Measurements from ENCODE around the gene CNTNAP2. TPM values are rescaled to one million over a fixed set of nuclear protein-coding genes. Genes with fewer than 3 reads are reported as not detected.

Gene CNTNAP2
- total and polyA plus RNA-seq, 8 donors: 0.94 to 42.5 (median 38.6) TPM

DNA sequence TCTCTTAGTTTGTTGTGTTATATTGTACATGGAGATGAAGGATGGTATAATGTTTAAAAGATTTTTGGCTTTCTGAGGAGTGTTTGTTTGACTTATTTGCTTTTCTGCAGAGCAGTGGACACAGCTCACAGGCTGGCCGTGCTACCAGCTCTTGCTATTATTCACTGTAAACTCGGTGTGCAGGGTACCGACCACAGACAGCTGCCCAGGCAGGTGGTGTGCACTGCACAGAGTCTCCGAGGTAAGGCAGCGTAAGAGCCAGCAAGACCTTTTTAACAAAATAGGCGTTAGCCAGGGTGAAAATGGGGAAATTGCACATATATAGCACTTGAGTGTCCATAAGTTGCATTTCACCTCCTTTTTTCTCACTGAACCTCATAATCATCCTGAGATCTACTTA, 438.0 kb downstream of the CNTNAP2 start:
- TF ChIP-seq, protein P1, sequence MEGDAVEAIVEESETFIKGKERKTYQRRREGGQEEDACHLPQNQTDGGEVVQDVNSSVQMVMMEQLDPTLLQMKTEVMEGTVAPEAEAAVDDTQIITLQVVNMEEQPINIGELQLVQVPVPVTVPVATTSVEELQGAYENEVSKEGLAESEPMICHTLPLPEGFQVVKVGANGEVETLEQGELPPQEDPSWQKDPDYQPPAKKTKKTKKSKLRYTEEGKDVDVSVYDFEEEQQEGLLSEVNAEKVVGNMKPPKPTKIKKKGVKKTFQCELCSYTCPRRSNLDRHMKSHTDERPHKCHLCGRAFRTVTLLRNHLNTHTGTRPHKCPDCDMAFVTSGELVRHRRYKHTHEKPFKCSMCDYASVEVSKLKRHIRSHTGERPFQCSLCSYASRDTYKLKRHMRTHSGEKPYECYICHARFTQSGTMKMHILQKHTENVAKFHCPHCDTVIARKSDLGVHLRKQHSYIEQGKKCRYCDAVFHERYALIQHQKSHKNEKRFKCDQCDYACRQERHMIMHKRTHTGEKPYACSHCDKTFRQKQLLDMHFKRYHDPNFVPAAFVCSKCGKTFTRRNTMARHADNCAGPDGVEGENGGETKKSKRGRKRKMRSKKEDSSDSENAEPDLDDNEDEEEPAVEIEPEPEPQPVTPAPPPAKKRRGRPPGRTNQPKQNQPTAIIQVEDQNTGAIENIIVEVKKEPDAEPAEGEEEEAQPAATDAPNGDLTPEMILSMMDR (IDR thresholded peaks at IDR 0.05): no peak
- ATAC-seq (no peak), DNase-seq (no peak)
- Histone ChIP-seq H3K9me3 (no peaks in the 10 kb centered on the region), H3K36me3 (no peaks in the 10 kb centered on the region), H3K27me3 (no peaks in the 10 kb centered on the region), H3K4me1 (no peaks in the 10 kb centered on the region), H3K4me3 (no peak overlapping the region), H3K27ac (no peak overlapping the region)
- intact Hi-C loops (cut with DNase I): no loop called here

DNA sequence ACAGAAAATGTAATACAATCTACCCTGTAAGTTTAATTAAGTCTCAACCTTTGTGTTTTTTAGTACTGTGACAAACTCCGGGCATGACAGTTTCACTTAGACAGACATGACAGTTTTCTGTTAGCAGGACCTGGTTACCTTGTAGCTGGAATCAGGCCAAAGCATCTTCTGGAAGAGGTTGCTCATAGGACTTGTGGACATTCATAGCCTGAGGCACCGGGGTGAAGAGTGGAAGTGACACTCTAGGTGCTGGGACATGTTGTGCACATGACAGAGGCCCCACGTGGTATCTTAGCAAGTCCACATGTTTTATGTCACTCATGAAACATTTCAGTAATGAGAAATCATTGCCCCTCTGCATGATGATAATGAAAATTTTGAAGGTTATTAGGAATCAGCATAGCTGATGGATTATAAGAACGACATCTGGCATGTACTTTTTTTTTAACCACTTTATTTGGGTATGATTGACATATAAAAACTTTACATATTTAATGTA, 441.4 kb downstream of the CNTNAP2 start:
- Histone ChIP-seq H3K27me3 (no peaks in the 10 kb centered on the region), H3K4me1 (no peaks in the 10 kb centered on the region), H3K27ac (no peak overlapping the region), H3K36me3 (no peaks in the 10 kb centered on the region), H3K9me3 (no peaks in the 10 kb centered on the region), H3K4me3 (no peak overlapping the region)
- TF ChIP-seq, protein P1 (IDR thresholded peaks at IDR 0.05): no peak
- DNase-seq: no peak
- ATAC-seq: no peak
- intact Hi-C loops (cut with DNase I): no loop called here

DNA sequence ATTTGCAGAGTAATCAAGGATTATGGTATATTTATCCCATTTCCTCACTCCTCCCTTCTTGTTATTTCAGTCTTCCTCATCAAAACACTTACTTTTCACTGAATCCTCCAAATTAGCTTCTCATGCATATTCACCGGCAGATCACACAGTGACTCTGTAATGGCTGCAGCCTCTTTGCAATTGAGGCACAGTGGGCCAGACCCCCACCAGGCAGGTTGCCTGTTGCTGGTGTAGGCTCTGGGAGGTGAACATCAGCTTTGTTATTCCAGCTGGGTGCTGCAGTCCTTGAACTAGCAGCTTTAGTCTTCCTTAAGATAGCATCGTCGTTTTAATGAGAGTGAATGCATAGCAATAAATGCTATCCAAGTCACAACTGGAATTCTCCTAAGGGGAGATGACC, 449.3 kb downstream of the CNTNAP2 start:
- no peak overlapping the region for H3K4me3 ChIP-seq
- intact Hi-C loops (cut with DNase I): no loop called here
- no peaks in the 10 kb centered on the region for H3K36me3 ChIP-seq
- H3K27ac ChIP-seq: no peak overlapping the region
- peak in 1 of 4 donors; percentile 17 for DNase-seq
- TF ChIP-seq, protein P1 (IDR thresholded peaks at IDR 0.05): no peak
- H3K9me3 ChIP-seq: no peaks in the 10 kb centered on the region
- no peak for ATAC-seq
- no peaks in the 10 kb centered on the region for H3K4me1 ChIP-seq
- no peaks in the 10 kb centered on the region for H3K27me3 ChIP-seq

DNA sequence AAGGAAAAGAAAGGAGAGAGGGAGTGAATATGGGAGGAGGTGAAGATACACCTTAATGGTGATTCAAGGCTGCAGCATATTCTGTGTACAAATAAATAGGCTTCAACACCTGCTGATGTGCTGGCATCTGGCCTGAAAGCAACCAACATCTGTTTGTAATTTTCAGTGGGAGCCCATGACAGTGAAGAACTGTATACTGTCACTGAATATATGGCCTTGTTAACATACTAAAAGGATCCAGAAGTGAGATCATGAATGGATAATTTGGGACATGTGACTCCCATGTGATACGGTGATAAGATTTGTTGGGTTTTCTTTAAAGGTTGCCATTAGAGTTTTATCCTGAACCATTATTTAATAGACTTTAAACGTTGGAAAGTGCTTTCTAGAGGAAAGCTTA, 459.3 kb downstream of the CNTNAP2 start:
- TF ChIP-seq, protein P1 (IDR thresholded peaks at IDR 0.05): no peak
- intact Hi-C loops (cut with DNase I): no loop called here
- DNase-seq (no peak), ATAC-seq (no peak)
- H3K4me3 ChIP-seq: no peak overlapping the region
- no peak overlapping the region for H3K27ac ChIP-seq
- no peaks in the 10 kb centered on the region for H3K4me1 ChIP-seq
- H3K9me3 ChIP-seq: no peaks in the 10 kb centered on the region
- no peaks in the 10 kb centered on the region for H3K27me3 ChIP-seq
- no peaks in the 10 kb centered on the region for H3K36me3 ChIP-seq

DNA sequence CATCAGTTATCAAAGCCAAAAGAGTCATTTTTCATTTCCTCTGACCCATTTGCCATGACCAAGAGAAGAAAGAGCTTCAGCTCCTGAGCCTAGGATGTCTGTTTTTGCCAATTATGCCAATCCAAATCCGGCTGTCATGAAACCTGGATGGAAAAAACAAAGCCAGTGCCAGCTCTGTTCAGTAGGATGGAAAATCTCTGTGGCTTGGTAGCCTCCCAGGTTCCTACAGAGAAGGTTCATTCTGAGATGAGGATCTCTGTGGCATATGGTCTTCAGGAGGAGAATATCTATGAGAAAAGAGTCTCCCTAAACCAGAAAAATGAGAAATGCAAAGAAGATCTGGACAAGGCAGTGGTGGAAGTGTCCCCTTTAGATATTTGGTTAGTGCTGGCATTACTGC, 475.4 kb downstream of the CNTNAP2 start:
- TF ChIP-seq, protein P1 (IDR thresholded peaks at IDR 0.05): no peak
- DNase-seq (no peak), ATAC-seq (no peak)
- Histone ChIP-seq H3K27me3 (no peaks in the 10 kb centered on the region), H3K36me3 (no peaks in the 10 kb centered on the region), H3K4me1 (no peaks in the 10 kb centered on the region), H3K27ac (no peak overlapping the region), H3K9me3 (peaks cover 0 to 4% of the 10 kb centered on the region in 2 donors), H3K4me3 (no peak overlapping the region)
- intact Hi-C loops (cut with DNase I): no loop called here

All from left lung (tissue), 10 donors.